Fibroblast of pulmonary artery (primary cell): ENCODE measurements around the gene RANBP2.
"Not testable (repeated sequence)": the region's sequence is repeated elsewhere in the genome, so short reads cannot be mapped to it uniquely, and the experiment has no call there.

Experiments used
- DNase-seq: peaks from one replicate; pipeline ENCODE4 v3.0.0-alpha.2; 2010; ENCODE audit warnings: low read depth
- H3K4me3 ChIP-seq: replicated peaks from 2 replicates; pipeline ENCODE4 v1.5.1; 2011; ENCODE audit warnings: low read depth, mild to moderate bottlenecking, control low read depth, low read length, moderate library complexity
- TF ChIP-seq, protein P1 (sequence below): IDR thresholded peaks from 2 replicates; pipeline ENCODE4 v1.5.1; 2011; ENCODE audit warnings: mild to moderate bottlenecking, control low read depth, low read length, inconsistent platforms; ENCODE audit errors: missing control alignments

RANBP2 gene

GRCh38 chr2:108701806-108702205 is 17.5 kb upstream of the RANBP2 start:
- H3K4me3 ChIP-seq, result no peak overlapping the region
- TF ChIP-seq, protein P1, sequence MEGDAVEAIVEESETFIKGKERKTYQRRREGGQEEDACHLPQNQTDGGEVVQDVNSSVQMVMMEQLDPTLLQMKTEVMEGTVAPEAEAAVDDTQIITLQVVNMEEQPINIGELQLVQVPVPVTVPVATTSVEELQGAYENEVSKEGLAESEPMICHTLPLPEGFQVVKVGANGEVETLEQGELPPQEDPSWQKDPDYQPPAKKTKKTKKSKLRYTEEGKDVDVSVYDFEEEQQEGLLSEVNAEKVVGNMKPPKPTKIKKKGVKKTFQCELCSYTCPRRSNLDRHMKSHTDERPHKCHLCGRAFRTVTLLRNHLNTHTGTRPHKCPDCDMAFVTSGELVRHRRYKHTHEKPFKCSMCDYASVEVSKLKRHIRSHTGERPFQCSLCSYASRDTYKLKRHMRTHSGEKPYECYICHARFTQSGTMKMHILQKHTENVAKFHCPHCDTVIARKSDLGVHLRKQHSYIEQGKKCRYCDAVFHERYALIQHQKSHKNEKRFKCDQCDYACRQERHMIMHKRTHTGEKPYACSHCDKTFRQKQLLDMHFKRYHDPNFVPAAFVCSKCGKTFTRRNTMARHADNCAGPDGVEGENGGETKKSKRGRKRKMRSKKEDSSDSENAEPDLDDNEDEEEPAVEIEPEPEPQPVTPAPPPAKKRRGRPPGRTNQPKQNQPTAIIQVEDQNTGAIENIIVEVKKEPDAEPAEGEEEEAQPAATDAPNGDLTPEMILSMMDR, result no peak
- no peak for DNase-seq

DNA sequence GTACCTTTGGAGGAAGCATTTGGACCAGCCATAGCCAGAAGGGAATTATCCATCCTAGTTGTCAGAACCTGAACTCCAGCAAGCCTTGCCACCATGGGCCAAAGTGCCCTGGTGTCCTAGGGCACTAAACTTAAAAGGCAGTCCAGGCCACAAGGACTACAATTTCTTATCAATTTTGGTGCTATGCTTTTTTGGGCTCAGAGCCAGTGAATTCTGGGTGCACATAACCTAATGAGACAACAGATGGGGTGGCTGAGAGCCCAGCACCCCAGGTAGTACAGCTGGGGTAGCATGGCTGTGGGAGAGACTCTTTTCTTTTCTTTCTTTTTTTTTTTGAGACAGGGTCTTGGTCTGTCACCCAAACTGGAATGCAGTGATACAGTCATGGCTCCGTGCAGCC is 14.4 kb upstream of the RANBP2 start:
- DNase-seq, result no peak
- no peak overlapping the region for H3K4me3 ChIP-seq
- TF ChIP-seq, protein P1, result no peak

GRCh38 chr2:108707300-108707699 is 12.0 kb upstream of the RANBP2 start:
- no peak for DNase-seq
- TF ChIP-seq, protein P1, result no peak
- H3K4me3 ChIP-seq, result no peak overlapping the region

GRCh38 chr2:108716971-108717370 is 2.3 kb upstream of the RANBP2 start:
- not testable (repeated sequence) for H3K4me3 ChIP-seq, DNase-seq

DNA sequence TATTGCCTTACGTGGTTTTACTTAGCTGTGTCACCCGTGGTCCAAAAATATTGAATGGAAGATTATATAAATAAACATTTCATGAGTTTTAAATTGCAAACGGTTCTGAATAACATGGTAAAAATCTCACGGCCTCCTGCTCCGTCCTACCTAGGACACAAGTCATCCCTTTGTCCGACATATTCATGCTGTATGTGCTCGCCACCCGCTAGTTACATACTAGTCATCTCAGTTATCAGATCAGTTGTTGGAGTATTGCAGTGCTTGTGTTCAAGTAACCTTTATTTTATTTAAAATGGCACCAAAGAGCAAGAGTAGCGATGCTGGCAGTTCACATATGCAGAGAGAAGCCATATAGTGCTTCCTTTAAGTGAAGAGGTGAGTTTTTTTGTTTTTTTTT is 6.8 kb downstream of the RANBP2 start:
- not testable (repeated sequence) for DNase-seq

GRCh38 chr2:108734656-108735055 is 15.4 kb downstream of the RANBP2 start:
- not testable (repeated sequence) for DNase-seq, H3K4me3 ChIP-seq

More for the DNA sequence above, 6.8 kb downstream of the RANBP2 start:
- not testable (repeated sequence) for H3K4me3 ChIP-seq

- not testable (repeated sequence) for DNase-seq, H3K4me3 ChIP-seq
Measured at GRCh38 chr2:108757973-108758372, 38.7 kb downstream of the RANBP2 start.

DNA sequence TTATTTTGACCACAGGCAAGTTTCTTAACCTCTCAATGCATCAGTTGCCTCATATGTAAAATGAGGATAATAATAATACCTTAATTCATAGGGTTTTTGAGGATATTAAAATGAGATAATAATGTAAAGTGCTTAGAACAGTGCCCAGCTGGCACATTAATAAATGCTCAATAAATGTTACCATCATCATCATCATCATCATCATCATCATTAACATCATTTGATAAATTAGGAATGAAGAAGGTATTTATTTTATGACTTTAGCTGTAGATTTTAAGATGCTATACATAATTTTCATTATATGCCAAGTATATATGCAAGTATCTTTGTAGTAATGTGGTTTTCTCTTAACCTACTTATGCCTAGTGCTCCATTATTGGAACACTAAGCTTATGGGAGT is 43.3 kb downstream of the RANBP2 start:
- not testable (repeated sequence) for H3K4me3 ChIP-seq, DNase-seq

- DNase-seq, H3K4me3 ChIP-seq: not testable (repeated sequence)
Measured at GRCh38 chr2:108766671-108767070, 47.4 kb downstream of the RANBP2 start.

- not testable (repeated sequence) for DNase-seq, H3K4me3 ChIP-seq
Measured at GRCh38 chr2:108767859-108768258, 48.6 kb downstream of the RANBP2 start.

- DNase-seq, result no peak
- TF ChIP-seq, protein P1, result no peak
- no peak overlapping the region for H3K4me3 ChIP-seq
Measured at GRCh38 chr2:108776475-108776874, 57.2 kb downstream of the RANBP2 start.
